AG09309 (cell line): ENCODE data around the gene CCDC70.
"Not testable (repeated sequence)": the region's sequence is repeated elsewhere in the genome, so short reads cannot be mapped to it uniquely, and the experiment has no call there.

Experiments used
- DNase-seq: peaks from one replicate; pipeline ENCODE4 v3.0.0-alpha.2; 2010; ENCODE audit warnings: low read depth
- H3K4me3 ChIP-seq: 2 replicates; pipeline ENCODE4 v1.5.1; 2011; ENCODE audit warnings: mild to moderate bottlenecking, low read depth, low read length, moderate library complexity; ENCODE audit not compliant: control insufficient read depth
- CTCF ChIP-seq: IDR thresholded peaks from 2 replicates; pipeline ENCODE4 v1.5.1; 2011; ENCODE audit warnings: mild to moderate bottlenecking, low read depth, low read length, inconsistent platforms; ENCODE audit not compliant: insufficient read depth, control insufficient read depth; ENCODE audit errors: missing control alignments

Gene CCDC70

DNA sequence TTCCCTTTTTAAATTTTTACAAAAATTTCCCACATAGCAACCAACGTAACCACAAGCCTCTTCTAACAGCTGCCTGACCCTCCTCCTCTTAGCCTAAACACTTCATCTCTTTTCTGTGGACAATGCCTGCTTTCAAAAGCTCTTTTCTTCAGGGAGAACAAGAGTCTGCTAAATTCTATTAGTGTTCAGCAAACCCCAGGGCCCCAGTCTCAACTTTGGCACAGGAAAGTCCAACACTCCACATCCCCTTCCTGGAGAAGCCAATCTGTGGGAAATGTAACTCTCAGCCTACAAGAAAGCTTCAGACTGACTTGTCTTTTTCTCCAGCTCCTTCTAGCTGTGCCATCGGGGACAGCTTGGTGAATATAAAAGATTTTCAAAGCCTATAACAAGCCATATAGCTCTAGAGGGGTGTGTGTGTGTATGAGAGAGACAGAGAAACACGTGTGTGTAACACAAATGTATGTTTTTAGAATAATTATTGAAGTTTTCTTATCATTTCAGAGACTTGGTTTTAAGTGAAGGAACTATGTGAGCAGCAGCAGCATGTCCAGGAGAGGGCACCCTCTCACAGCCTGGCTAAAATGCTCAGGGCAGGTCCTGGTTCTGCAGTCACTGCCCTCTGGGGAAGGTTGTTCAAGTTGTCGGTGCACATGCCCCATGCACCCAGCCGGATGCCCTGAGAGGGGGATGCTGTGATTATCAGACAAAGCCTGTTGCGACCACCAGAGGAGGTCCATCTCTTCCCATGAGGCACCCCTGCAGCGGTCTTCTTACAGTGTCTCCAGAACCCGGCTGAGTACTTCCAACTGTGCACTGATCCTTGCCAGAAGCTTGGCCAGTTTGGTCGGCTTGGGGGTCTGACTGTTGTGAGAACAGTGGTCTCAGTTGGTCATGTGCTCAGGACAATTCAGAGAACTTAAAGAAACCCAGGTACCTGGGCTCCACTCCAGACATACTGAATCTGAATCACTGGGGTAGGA lies 34.4 kb downstream of the CCDC70 start:
- peak; percentile 20 for DNase-seq
- TF ChIP-seq CTCF = peak; percentile 84
- H3K4me3 ChIP-seq = no peak overlapping the region

GRCh38 chr13:51900471-51900870 lies 38.7 kb downstream of the CCDC70 start:
- no peak for TF ChIP-seq CTCF
- H3K4me3 ChIP-seq = no peak overlapping the region
- no peak for DNase-seq

- DNase-seq = no peak
- TF ChIP-seq CTCF = no peak
- no peak overlapping the region for H3K4me3 ChIP-seq
Observed at GRCh38 chr13:51902776-51903175, 41.0 kb downstream of the CCDC70 start.

GRCh38 chr13:51905787-51906186 lies 44.0 kb downstream of the CCDC70 start:
- no peak overlapping the region for H3K4me3 ChIP-seq
- DNase-seq = no peak
- no peak for TF ChIP-seq CTCF

DNA sequence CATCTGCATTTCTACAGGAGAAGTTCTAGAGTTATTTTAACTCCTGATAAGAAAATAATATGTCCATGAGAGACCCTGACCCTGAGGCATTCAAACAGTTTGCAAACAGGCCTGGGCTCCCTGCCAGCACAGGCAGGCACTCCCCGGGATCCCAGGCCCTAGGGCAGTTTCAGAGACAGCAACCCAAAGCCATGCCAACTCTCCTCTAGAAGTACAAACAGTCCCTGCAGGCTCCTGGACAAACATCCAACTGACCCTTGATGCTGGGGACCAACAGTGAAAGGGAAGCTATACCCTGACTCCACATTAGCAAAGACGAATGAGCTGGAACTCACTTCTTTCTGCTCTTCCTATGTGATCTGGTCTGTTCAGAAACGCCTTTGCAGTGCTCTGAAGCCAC lies 44.8 kb downstream of the CCDC70 start:
- no peak for TF ChIP-seq CTCF
- DNase-seq = no peak
- H3K4me3 ChIP-seq = no peak overlapping the region

DNA sequence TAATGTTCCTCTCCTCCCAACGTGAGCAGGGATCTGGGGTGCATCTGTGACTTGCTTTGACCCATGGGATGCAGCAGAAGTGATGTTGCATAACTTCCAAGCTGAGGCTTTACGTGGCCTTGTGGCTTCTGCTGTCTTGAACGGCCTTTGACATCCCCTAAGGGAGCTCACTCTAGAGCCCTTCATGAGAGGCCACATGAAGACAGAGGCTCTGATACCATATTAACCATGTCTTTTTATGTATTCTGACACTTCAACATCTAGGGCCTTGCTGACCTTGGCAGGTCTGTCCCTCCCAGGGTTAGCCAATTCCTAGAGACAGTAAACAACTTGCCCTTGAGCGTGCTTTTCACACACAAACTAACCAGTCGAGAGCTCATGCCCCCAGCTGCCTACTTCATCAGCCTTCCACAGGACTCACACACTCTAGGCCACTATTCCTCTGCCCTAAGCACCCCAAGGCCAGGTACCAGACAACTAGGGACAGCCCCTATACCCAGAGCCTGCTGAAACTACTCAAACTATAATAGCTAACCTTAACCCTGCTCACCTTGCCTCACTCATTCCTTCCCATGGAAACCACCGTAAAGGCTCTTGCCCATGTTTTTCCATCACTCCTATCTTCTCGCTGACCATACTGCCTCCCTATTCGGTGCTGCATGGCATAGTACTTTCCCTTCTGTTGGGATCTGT lies 45.4 kb downstream of the CCDC70 start:
- DNase-seq = no peak
- no peak for TF ChIP-seq CTCF
- no peak overlapping the region for H3K4me3 ChIP-seq

DNA sequence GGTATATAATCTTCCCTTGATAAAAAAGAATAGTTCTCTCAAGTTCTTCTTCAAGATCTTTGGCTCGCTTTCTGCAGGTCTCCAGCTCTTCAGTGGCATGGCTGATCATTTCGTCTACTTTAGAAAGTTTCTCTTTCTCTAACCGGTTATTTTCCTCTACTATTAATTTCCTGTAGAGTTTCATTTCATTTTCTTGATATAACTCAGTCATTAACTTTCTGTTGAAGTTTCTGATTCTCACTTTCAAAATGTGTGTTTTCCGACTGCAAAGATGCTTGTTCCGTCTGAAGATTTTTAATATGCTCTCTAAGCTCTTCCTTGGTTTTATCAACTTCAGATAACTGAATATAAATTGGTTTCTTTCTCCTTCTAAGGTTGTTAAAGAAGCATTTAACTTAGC lies 47.5 kb downstream of the CCDC70 start:
- not testable (repeated sequence) for DNase-seq, H3K4me3 ChIP-seq
